GM20000 (cell line): ENCODE results near the gene CFAP91.

ENCODE experiments used
- DNase-seq: peaks from one replicate; pipeline ENCODE4 v3.0.0; 2012; ENCODE audit warnings: low spot score
- TF ChIP-seq, protein P1 (sequence below): IDR thresholded peaks from 2 replicates; pipeline ENCODE4 v1.5.1; 2012; ENCODE audit warnings: mild to moderate bottlenecking, control low read depth; ENCODE audit errors: extremely low read depth, missing control alignments

CFAP91 gene

DNA sequence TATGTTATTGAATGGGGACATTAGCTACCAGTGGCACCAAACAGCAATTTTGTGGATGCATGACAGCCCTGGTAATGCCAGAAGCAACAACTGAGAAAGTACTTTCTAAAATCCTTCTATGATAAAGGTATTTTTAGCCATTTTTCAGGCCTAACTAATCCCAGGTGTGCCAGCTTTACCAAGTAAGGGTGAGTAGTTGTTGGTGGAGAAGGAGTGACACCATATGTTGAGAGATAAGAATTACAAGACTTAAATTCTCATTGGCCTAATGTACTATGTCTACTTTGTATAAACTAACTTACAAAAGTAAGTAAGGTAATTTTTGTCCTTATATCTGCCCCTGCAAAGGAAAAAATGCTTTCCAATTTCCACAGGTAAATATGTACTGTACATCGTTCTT, 21.5 kb upstream of the CFAP91 start:
- DNase-seq: peak; percentile 44
- TF ChIP-seq, protein P1, sequence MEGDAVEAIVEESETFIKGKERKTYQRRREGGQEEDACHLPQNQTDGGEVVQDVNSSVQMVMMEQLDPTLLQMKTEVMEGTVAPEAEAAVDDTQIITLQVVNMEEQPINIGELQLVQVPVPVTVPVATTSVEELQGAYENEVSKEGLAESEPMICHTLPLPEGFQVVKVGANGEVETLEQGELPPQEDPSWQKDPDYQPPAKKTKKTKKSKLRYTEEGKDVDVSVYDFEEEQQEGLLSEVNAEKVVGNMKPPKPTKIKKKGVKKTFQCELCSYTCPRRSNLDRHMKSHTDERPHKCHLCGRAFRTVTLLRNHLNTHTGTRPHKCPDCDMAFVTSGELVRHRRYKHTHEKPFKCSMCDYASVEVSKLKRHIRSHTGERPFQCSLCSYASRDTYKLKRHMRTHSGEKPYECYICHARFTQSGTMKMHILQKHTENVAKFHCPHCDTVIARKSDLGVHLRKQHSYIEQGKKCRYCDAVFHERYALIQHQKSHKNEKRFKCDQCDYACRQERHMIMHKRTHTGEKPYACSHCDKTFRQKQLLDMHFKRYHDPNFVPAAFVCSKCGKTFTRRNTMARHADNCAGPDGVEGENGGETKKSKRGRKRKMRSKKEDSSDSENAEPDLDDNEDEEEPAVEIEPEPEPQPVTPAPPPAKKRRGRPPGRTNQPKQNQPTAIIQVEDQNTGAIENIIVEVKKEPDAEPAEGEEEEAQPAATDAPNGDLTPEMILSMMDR: no peak

- no peak for DNase-seq
- TF ChIP-seq, protein P1: no peak
These were observed 19.4 kb upstream of the CFAP91 start for GRCh38 chr3:119683421-119683820.

DNA sequence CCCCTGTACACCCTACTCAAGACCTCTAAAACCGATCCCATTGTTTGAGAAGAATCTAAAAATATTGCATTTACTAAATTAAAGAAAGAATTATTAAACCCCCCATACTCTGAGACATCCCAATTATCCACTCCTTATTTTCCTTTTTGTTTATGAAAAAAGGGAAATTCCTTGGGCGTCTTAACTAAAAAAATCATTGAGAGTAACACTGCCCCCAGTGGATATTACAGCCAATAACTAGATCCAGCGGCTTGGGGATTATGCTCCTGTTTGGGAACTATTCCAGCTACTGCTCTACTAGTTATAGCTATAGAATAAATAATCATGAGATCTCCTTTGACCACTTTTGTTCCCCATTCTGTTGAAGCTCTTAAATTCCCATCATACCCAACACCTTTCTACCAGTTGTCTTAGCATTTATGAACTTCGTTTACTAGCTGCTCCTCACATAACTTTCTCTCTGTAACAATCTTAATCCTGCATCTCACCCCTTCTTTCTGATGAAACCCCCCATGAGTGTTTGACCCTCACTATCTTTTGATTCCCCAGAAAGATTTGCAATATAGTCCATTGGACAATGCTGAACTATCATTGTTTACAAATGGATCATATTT, 12.7 kb upstream of the CFAP91 start:
- no peak for DNase-seq
- TF ChIP-seq, protein P1: peak; percentile 15

DNA sequence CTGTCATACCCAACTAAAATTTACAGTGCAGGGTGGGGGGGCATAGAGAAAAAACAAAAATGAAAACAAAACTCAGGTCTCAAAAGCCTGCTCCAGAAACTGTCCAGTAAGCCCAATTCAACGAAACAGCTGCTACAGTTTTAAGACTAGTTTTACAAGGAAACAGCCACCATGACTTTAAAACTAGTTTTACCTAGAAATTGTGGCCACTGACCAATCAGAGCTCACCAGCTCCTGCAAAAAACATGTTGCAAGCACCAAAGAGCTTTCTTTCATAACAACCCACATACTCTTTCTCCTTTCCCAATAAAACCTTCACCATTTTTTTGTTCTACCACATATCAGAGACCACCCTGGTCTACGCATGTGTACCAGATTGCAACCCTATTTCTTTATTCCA, 7.3 kb upstream of the CFAP91 start:
- TF ChIP-seq, protein P1: no peak
- no peak for DNase-seq

GRCh38 chr3:119697394-119697793, 5.4 kb upstream of the CFAP91 start:
- no peak for DNase-seq
- TF ChIP-seq, protein P1: no peak

DNA sequence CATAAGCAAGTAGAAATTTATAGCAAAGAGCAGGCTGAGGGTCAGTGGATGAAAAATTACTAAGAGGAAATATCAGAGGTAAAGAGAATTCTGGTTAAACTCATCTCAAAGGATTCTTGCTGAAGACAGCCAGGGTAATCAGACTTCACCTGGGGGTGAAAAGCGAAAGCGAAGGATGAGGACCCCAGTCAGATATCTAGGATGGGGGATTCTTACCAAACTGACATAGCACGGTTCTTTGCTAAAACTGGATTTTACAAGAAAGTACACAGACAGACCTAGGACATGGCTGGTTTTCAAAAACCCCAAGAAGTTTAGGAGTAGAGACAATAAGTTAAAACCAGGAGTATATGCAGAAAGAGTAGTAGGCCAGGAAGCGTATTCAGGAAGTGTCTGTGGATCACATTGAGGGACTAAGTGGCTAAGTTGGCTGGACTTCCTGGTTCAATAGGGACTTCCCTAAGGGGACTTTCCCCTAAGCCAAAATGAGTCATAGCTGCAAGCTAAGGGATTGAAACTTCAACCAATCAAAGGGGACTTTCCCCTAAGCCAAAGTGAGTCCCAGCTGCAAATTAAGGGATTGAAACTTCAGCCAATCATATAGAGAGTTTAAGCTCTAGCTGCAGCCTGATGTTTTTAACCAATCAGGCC, 2.4 kb upstream of the CFAP91 start:
- TF ChIP-seq, protein P1: no peak
- DNase-seq: peak; percentile 32

- TF ChIP-seq, protein P1: no peak
- DNase-seq: no peak
These were observed 1.7 kb upstream of the CFAP91 start for GRCh38 chr3:119700920-119701734.
